ENCODE results near the gene KLHL40.

Gene KLHL40

GRCh38 chr3:42672515-42672914, 12.8 kb upstream of the KLHL40 start:
- no peak for DNase-seq

- DNase-seq: no peak
These were observed 12.3 kb upstream of the KLHL40 start for GRCh38 chr3:42673082-42673481.

- peak; percentile 1 for DNase-seq
These were observed 11.2 kb upstream of the KLHL40 start for GRCh38 chr3:42674146-42674545.

- DNase-seq: no peak
These were observed 9.4 kb upstream of the KLHL40 start for GRCh38 chr3:42675909-42676308.

- peak; percentile 1 for DNase-seq
These were observed 6.9 kb upstream of the KLHL40 start for GRCh38 chr3:42678447-42678846.

- no peak for DNase-seq
These were observed 5.1 kb upstream of the KLHL40 start for GRCh38 chr3:42680271-42680670.

GRCh38 chr3:42680806-42681205, 4.5 kb upstream of the KLHL40 start:
- DNase-seq: peak; percentile 2

- no peak for DNase-seq
These were observed 3.8 kb upstream of the KLHL40 start for GRCh38 chr3:42681361-42682038.

- peak; percentile 10 for DNase-seq
These were observed 2.9 kb upstream of the KLHL40 start for GRCh38 chr3:42682301-42683070.

GRCh38 chr3:42683875-42684598, 1.3 kb upstream of the KLHL40 start:
- DNase-seq: peak; percentile 59

- no peak for DNase-seq
These were observed 540 bp upstream of the KLHL40 start for GRCh38 chr3:42684632-42685362.

GRCh38 chr3:42685891-42686820, 819 bp downstream of the KLHL40 start:
- DNase-seq: peak; percentile 35

GRCh38 chr3:42686832-42687650, 1.7 kb downstream of the KLHL40 start:
- peak; percentile 6 for DNase-seq

GRCh38 chr3:42688016-42688415, 2.7 kb downstream of the KLHL40 start:
- DNase-seq: peak; percentile 11

- DNase-seq: peak; percentile 7
These were observed 3.4 kb downstream of the KLHL40 start for GRCh38 chr3:42688487-42689420.

GRCh38 chr3:42689421-42690014, 4.2 kb downstream of the KLHL40 start:
- DNase-seq: peak; percentile 5

- no peak for DNase-seq
These were observed 4.9 kb downstream of the KLHL40 start for GRCh38 chr3:42690191-42690590.

- no peak for DNase-seq
These were observed 5.7 kb downstream of the KLHL40 start for GRCh38 chr3:42690766-42691680.

Data from right hindlimb (tissue), 1 donor.